Endothelial cell of umbilical vein (primary cell): Measurements from ENCODE around the gene FZR1. TPM values are rescaled to one million over a fixed set of nuclear protein-coding genes. Genes with fewer than 3 reads are reported as not detected.

Experiments used
- BruUV-seq: library from RNA; stranded (reverse); fragments of 400-500 nt; replicated peaks from 2 replicates; lab custom pipeline; 2021; lab: Mats Ljungman, UMichigan
- CTCF ChIA-PET: fragments of 300-600, 350-600 bp; sonication (Branson Sonifier 250); formaldehyde crosslinking; loops from one replicate; lab custom pipeline; 2021; ENCODE audit warnings: antibody characterized with exemption, inconsistent platforms; lab: Charles Lee
- POLR2A ChIA-PET: fragments of 300-600, 350-600 bp; sonication (Branson Sonifier 250); formaldehyde crosslinking; loops from one replicate; lab custom pipeline; 2021; ENCODE audit warnings: antibody characterized with exemption, inconsistent platforms; lab: Charles Lee
- DNase-seq: peaks from one replicate; pipeline ENCODE4 v3.0.0-alpha.2; 2011; ENCODE audit warnings: low read depth, low spot score
- FAIRE-seq: peaks from 2 replicates; lab custom pipeline; 2011; peaks lifted over from hg19 to GRCh38; lab: Jason Lieb, UNC
- H2AFZ ChIP-seq: 2 replicates; pipeline ENCODE4 v1.6.0; 2012; ENCODE audit warnings: low read depth, low read length, control low read depth, inconsistent platforms
- H3K27ac ChIP-seq: 2 replicates; pipeline ENCODE4 v1.5.1; 2011; ENCODE audit warnings: low read depth, mild to moderate bottlenecking, control low read depth, low read length, moderate library complexity; ENCODE audit not compliant: insufficient read depth
- H3K27me3 ChIP-seq, 2 experiments: 2 replicates each; pipeline versions ENCODE4 v1.6.0 to v1.6.1; 2011; ENCODE audit warnings: low read length in 2 of 2, mixed read lengths in 1 of 2; ENCODE audit not compliant: control insufficient read depth in 2 of 2, insufficient read depth in 2 of 2
- H3K36me3 ChIP-seq, 2 experiments: 2 replicates in 1 of 2; 3 replicates in 1 of 2; pipeline ENCODE4 v1.5.1; 2011; ENCODE audit warnings: low read length in 2 of 2, mild to moderate bottlenecking in 1 of 2, moderate library complexity in 1 of 2; ENCODE audit not compliant: control insufficient read depth in 2 of 2, insufficient read depth in 2 of 2; ENCODE audit errors: extremely low read depth in 1 of 2
- H3K4me1 ChIP-seq: 3 replicates; pipeline ENCODE4 v1.5.1; 2011; ENCODE audit warnings: mild to moderate bottlenecking, low read length; ENCODE audit not compliant: control insufficient read depth, insufficient read depth; ENCODE audit errors: extremely low read depth
- H3K4me2 ChIP-seq: 2 replicates; pipeline ENCODE4 v1.6.1; 2011; ENCODE audit warnings: low read length, control low read depth, mixed read lengths; ENCODE audit not compliant: insufficient read depth
- H3K4me3 ChIP-seq, 3 experiments: fragments of 200-600 bp in 1 of 3; sonication (generic), shearing (Covaris generic) in 1 of 3; replicated peaks in 1 of 3; 2 replicates each; pipeline ENCODE4 v1.5.1; 2011 to 2016; ENCODE audit warnings: control low read depth in 3 of 3, low read length in 3 of 3, mild to moderate bottlenecking in 2 of 3, inconsistent platforms in 1 of 3, low read depth in 1 of 3, moderate library complexity in 1 of 3; ENCODE audit not compliant: insufficient read depth in 1 of 3
- H3K79me2 ChIP-seq: 2 replicates; pipeline ENCODE4 v1.6.0; 2012; ENCODE audit warnings: low read length, inconsistent platforms; ENCODE audit not compliant: control insufficient read depth, insufficient read depth
- H3K9ac ChIP-seq: replicated peaks from 2 replicates; pipeline ENCODE3; 2011; ENCODE audit warnings: low read length, control low read depth; ENCODE audit not compliant: insufficient read depth; ENCODE audit errors: extremely low read depth
- H3K9me1 ChIP-seq: replicated peaks from 3 replicates; pipeline ENCODE4 v1.6.0; 2011; ENCODE audit warnings: mild to moderate bottlenecking, low read length; ENCODE audit not compliant: control insufficient read depth, insufficient read depth; ENCODE audit errors: extremely low read depth
- H3K9me3 ChIP-seq: replicated peaks from 2 replicates; pipeline ENCODE4 v1.5.1; 2012; ENCODE audit warnings: low read length, inconsistent platforms; ENCODE audit not compliant: control insufficient read depth, insufficient read depth
- H4K20me1 ChIP-seq: replicated peaks from 2 replicates; pipeline ENCODE3; 2011; ENCODE audit warnings: mild to moderate bottlenecking, low read length; ENCODE audit not compliant: control insufficient read depth, insufficient read depth; ENCODE audit errors: extremely low read depth
- CTCF ChIP-seq, 2 donors: IDR thresholded peaks; 1 replicate in 1 of 2; 2 replicates in 1 of 2; pipeline ENCODE4 v1.5.1; 2011; ENCODE audit warnings: low read length in 2 of 2, mild to moderate bottlenecking in 2 of 2, moderate library complexity in 2 of 2, control low read depth in 1 of 2, inconsistent platforms in 1 of 2, low read depth in 1 of 2; ENCODE audit not compliant: insufficient read depth in 1 of 2; ENCODE audit errors: extremely low read depth in 1 of 2
- EZH2 ChIP-seq: IDR thresholded peaks from 2 replicates; pipeline ENCODE4 v1.6.1; 2012; ENCODE audit warnings: borderline replicate concordance, low read depth, mild to moderate bottlenecking, moderate library complexity, low read length, inconsistent platforms; ENCODE audit not compliant: severe bottlenecking
- FOS ChIP-seq: IDR thresholded peaks from 2 replicates; pipeline ENCODE4 v1.6.1; 2011; ENCODE audit warnings: mild to moderate bottlenecking, low read length, moderate library complexity, borderline replicate concordance; ENCODE audit not compliant: insufficient read depth
- GATA2 ChIP-seq: IDR thresholded peaks from 2 replicates; pipeline ENCODE4 v1.7.0; 2011; ENCODE audit warnings: low read depth, mild to moderate bottlenecking, moderate library complexity, mixed read lengths, low read length; ENCODE audit not compliant: insufficient read length, insufficient read depth
- JUN ChIP-seq: IDR thresholded peaks from 2 replicates; pipeline ENCODE4 v1.6.1; 2011; ENCODE audit warnings: borderline replicate concordance, low read depth; ENCODE audit not compliant: insufficient read length, insufficient read depth
- MAX ChIP-seq: IDR thresholded peaks from 2 replicates; pipeline ENCODE4 v1.6.1; 2011; ENCODE audit not compliant: insufficient read depth, insufficient read length
- MYC ChIP-seq: IDR thresholded peaks from one replicate; pipeline ENCODE4 v1.6.1; 2011; ENCODE audit warnings: mild to moderate bottlenecking, low read depth, low read length
- POLR2A ChIP-seq: IDR thresholded peaks from 2 replicates; pipeline ENCODE4 v1.6.1; 2012; ENCODE audit warnings: low read depth, mild to moderate bottlenecking, control low read depth, low read length
- POLR2AphosphoS5 ChIP-seq: IDR thresholded peaks from 2 replicates; pipeline ENCODE4 v1.6.1; 2012; ENCODE audit warnings: low read depth, mild to moderate bottlenecking, control low read depth, low read length, moderate library complexity; ENCODE audit not compliant: insufficient read depth
- dilution Hi-C: fragments of 300-500 bp; cut with MboI; formaldehyde crosslinking; loops from one replicate; pipeline ENCODE4 v1.15.0; 2019; ENCODE audit warnings: low sequenced_read_pairs; ENCODE audit not compliant: extremely low pct_ligation_motif_present
- intact Hi-C: fragments of 100-400 bp; cut with micrococcal nuclease; formaldehyde crosslinking; loops from one replicate; pipeline ENCODE4 v1.10.0; 2022
- polyA plus RNA-seq, 4 experiments: library from polyadenylated mRNA; depleted of rRNA in 3 of 4; stranded (reverse) in 3 of 4; unstranded in 1 of 4; fragments of >200 nt; gene quantifications; 2 replicates each; pipeline versions ENCODE4 v1.2.1 to v1.2.3, GENCODE V29; 2011 to 2012; ENCODE audit warnings: missing spikeins in 1 of 4
- total RNA-seq: library from RNA; stranded (reverse); gene quantifications from 2 replicates; pipeline ENCODE4 v1.2.3, GENCODE V29; 2021

The FZR1 gene
- total and polyA plus RNA-seq, 2 donors (not counting 3 experiments of a cell fraction or from before 2014, with no cell fraction given): 35.9 to 60.4 TPM

- DNase-seq (no peak), FAIRE-seq (no peak)
- Histone ChIP-seq H3K4me1 (no peaks in the 10 kb centered on the region), H3K9me3 (no peaks in the 10 kb centered on the region), H2AFZ (no peak overlapping the region), H3K36me3 (no peaks in the 10 kb centered on the region), H3K27me3 (peaks cover 3 to 11% of the 10 kb centered on the region in 2 experiments), H3K27ac (no peak overlapping the region), H4K20me1 (no peaks in the 10 kb centered on the region), H3K9ac (no peak overlapping the region), H3K4me3 (no peak overlapping the region), H3K4me2 (no peak overlapping the region), H3K79me2 (no peaks in the 10 kb centered on the region), H3K9me1 (no peaks in the 10 kb centered on the region)
- TF ChIP-seq FOS: no peak
- no peak for TF ChIP-seq GATA2
- no peak for TF ChIP-seq JUN
- no peak for TF ChIP-seq MYC
- TF ChIP-seq EZH2: no peak
- no peak for TF ChIP-seq POLR2AphosphoS5
- TF ChIP-seq POLR2A: no peak
- no peak for TF ChIP-seq CTCF (IDR thresholded peaks at IDR 0.05; ENCODE audit: extremely low read depth in 1 of 2, insufficient read depth in 1 of 2, low read depth in 1 of 2, low read length in 2 of 2)
- TF ChIP-seq MAX: no peak
- intact Hi-C loops: no loop called here
- ChIA-PET CTCF (interaction anchor here (1.1 to 1.4 kb wide), 2 partner anchors 51 to 175 kb away, joined by 4 to 8 read pairs; no protein-coding TSS in a partner anchor), POLR2A (no interaction called here)
- dilution Hi-C loops: no loop called here
- BruUV-seq: no TSS peak
These were observed 26.3 kb upstream of the FZR1 start for GRCh38 chr19:3479834-3480215.
